DND-41 (cell line): ENCODE results near the gene GPM6B.
A peak's percentile ranks its signal among the peaks of the same experiment; 100 is the strongest.
"Not testable (repeated sequence)": the region's sequence is repeated elsewhere in the genome, so short reads cannot be mapped to it uniquely, and the experiment has no call there.

ENCODE experiments used
- ATAC-seq: fragments of 200-7000 bp; cut with Tn5 transposase; 3 replicates; pipeline ENCODE4 v1.9.1; 2021; ENCODE audit warnings: low read depth; ENCODE audit not compliant: insufficient read depth
- DNase-seq: peaks from one replicate; pipeline ENCODE4 v3.0.0-alpha.2; 2020
- H2AFZ ChIP-seq: 2 replicates; pipeline ENCODE4 v1.6.0; 2012; ENCODE audit warnings: low read depth, low read length
- H3K27ac ChIP-seq: 2 replicates; pipeline ENCODE4 v1.5.1; 2012; ENCODE audit warnings: low read length, inconsistent platforms
- H3K27me3 ChIP-seq: fragments of 200-600 bp; sonication (generic); 2 replicates; pipeline ENCODE4 v1.6.0; 2012; ENCODE audit warnings: low read length, mild to moderate bottlenecking, inconsistent platforms; ENCODE audit not compliant: insufficient read depth, poor library complexity
- H3K36me3 ChIP-seq: 2 replicates; pipeline ENCODE4 v1.5.1; 2012; ENCODE audit warnings: low read length, inconsistent platforms; ENCODE audit not compliant: insufficient read depth
- H3K4me1 ChIP-seq: 2 replicates; pipeline ENCODE4 v1.5.1; 2012; ENCODE audit warnings: mild to moderate bottlenecking, low read length; ENCODE audit not compliant: insufficient read depth
- H3K4me2 ChIP-seq: 2 replicates; pipeline ENCODE4 v1.6.0; 2012; ENCODE audit warnings: mild to moderate bottlenecking, moderate library complexity, low read length, inconsistent platforms; ENCODE audit not compliant: insufficient read depth
- H3K4me3 ChIP-seq, 2 experiments: fragments of 200-600 bp in 1 of 2; shearing (Covaris generic) in 1 of 2; 2 replicates each; pipeline ENCODE4 v1.5.1; 2012 to 2016; ENCODE audit warnings: inconsistent platforms in 2 of 2, low read length in 2 of 2, mild to moderate bottlenecking in 2 of 2, low read depth in 1 of 2, moderate library complexity in 1 of 2
- H3K79me2 ChIP-seq: 2 replicates; pipeline ENCODE4 v1.6.0; 2012; ENCODE audit warnings: low read length, inconsistent platforms; ENCODE audit not compliant: insufficient read depth
- H3K9ac ChIP-seq: 2 replicates; pipeline ENCODE4 v1.6.0; 2012; ENCODE audit warnings: low read depth, mild to moderate bottlenecking, inconsistent platforms, low read length, moderate library complexity
- H3K9me3 ChIP-seq: 2 replicates; pipeline ENCODE4 v1.5.1; 2012; ENCODE audit warnings: low read length, moderate library complexity, mild to moderate bottlenecking, inconsistent platforms; ENCODE audit not compliant: insufficient read depth, severe bottlenecking
- H4K20me1 ChIP-seq: 2 replicates; pipeline ENCODE4 v1.6.0; 2012; ENCODE audit warnings: low read length; ENCODE audit not compliant: insufficient read depth
- EZH2 ChIP-seq: IDR thresholded peaks from 3 replicates; pipeline ENCODE4 v1.6.1; 2012; ENCODE audit warnings: borderline replicate concordance, low read depth, mild to moderate bottlenecking, moderate library complexity, low read length, inconsistent platforms; ENCODE audit not compliant: severe bottlenecking
- TF ChIP-seq, protein P1 (sequence below): IDR thresholded peaks from 2 replicates; pipeline ENCODE4 v1.5.1; 2012; ENCODE audit warnings: borderline replicate concordance, low read length, moderate library complexity, mild to moderate bottlenecking; ENCODE audit not compliant: poor library complexity, severe bottlenecking; ENCODE audit errors: extremely low read depth

GPM6B gene

DNA sequence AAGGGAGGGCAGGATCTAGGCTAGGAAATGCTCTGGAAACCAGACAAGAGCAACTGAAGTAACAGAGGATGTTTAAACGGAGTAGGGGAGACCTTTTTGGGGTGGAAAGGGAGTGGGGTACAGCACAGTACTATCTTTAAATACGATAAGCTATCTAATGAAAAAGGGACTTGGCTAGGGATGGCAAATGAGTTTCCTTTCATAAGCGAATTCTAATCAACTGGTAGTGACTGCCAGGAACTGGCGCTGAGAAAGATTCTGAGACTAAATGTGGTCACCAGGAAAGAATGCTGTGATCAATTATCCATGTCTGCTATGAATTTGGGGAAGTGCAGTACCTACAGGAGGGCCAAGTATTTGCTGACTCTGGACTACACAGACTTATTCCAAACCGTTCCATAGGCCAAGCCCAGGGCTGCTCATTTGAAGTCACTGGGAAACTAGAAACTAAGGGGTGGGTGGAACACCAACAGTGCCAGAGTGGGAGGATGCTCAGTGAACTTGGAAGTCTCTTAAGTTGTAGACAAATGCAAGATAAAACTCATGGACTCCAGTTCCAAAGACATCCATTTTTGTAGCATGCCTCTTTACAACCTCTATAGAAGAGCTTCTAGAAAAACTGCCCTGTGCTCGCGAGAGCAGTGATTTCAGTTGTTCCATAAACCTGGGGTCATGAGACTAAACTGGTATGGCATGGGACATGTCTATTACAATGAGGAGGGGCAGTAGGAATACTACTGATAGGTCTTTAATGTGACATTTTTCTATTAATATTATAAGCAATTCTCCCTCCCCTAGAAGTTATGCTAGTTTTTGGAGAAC, 84.4 kb downstream of the GPM6B start:
- TF ChIP-seq, protein P1, sequence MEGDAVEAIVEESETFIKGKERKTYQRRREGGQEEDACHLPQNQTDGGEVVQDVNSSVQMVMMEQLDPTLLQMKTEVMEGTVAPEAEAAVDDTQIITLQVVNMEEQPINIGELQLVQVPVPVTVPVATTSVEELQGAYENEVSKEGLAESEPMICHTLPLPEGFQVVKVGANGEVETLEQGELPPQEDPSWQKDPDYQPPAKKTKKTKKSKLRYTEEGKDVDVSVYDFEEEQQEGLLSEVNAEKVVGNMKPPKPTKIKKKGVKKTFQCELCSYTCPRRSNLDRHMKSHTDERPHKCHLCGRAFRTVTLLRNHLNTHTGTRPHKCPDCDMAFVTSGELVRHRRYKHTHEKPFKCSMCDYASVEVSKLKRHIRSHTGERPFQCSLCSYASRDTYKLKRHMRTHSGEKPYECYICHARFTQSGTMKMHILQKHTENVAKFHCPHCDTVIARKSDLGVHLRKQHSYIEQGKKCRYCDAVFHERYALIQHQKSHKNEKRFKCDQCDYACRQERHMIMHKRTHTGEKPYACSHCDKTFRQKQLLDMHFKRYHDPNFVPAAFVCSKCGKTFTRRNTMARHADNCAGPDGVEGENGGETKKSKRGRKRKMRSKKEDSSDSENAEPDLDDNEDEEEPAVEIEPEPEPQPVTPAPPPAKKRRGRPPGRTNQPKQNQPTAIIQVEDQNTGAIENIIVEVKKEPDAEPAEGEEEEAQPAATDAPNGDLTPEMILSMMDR: no peak
- TF ChIP-seq EZH2: no peak
- H3K4me2 ChIP-seq: peak overlapping the region; percentile 84
- no peaks in the 10 kb centered on the region for H3K9me3 ChIP-seq
- H3K4me3 ChIP-seq: no peak overlapping the region
- ATAC-seq (no peak), DNase-seq (no peak)
- peaks cover 37% of the 10 kb centered on the region for H3K4me1 ChIP-seq
- no peaks in the 10 kb centered on the region for H4K20me1 ChIP-seq
- peaks cover 51% of the 10 kb centered on the region for H3K79me2 ChIP-seq
- no peak overlapping the region for H2AFZ ChIP-seq
- no peak overlapping the region for H3K27ac ChIP-seq
- no peaks in the 10 kb centered on the region for H3K27me3 ChIP-seq
- H3K36me3 ChIP-seq: peaks cover 10% of the 10 kb centered on the region; the same call in 1 of the 2 replicates
- no peak overlapping the region for H3K9ac ChIP-seq

GRCh38 chrX:13730523-13730922, 86.4 kb downstream of the GPM6B start:
- H2AFZ ChIP-seq, H3K36me3 ChIP-seq, H4K20me1 ChIP-seq, DNase-seq, H3K27ac ChIP-seq, H3K9me3 ChIP-seq, H3K4me3 ChIP-seq, H3K9ac ChIP-seq, ATAC-seq, H3K4me2 ChIP-seq, H3K27me3 ChIP-seq: not testable (repeated sequence)
- Histone ChIP-seq H3K79me2 (peaks cover 50% of the 10 kb centered on the region), H3K4me1 (peaks cover 25% of the 10 kb centered on the region)

- H2AFZ ChIP-seq, H3K4me3 ChIP-seq, H3K36me3 ChIP-seq, H4K20me1 ChIP-seq, H3K9ac ChIP-seq, H3K27ac ChIP-seq, H3K4me1 ChIP-seq, ATAC-seq, H3K27me3 ChIP-seq, H3K4me2 ChIP-seq, H3K9me3 ChIP-seq, DNase-seq: not testable (repeated sequence)
- peaks cover 44% of the 10 kb centered on the region for H3K79me2 ChIP-seq
Observed at GRCh38 chrX:13726583-13726982, 90.3 kb downstream of the GPM6B start.

- not testable (repeated sequence) for H3K27me3 ChIP-seq, H3K4me3 ChIP-seq, H3K9ac ChIP-seq, H3K36me3 ChIP-seq, H2AFZ ChIP-seq, H4K20me1 ChIP-seq, H3K4me2 ChIP-seq, H3K9me3 ChIP-seq, H3K4me1 ChIP-seq, DNase-seq, H3K27ac ChIP-seq, ATAC-seq
- H3K79me2 ChIP-seq: peaks cover 49% of the 10 kb centered on the region
Observed at GRCh38 chrX:13724878-13725277, 92.0 kb downstream of the GPM6B start.

DNA sequence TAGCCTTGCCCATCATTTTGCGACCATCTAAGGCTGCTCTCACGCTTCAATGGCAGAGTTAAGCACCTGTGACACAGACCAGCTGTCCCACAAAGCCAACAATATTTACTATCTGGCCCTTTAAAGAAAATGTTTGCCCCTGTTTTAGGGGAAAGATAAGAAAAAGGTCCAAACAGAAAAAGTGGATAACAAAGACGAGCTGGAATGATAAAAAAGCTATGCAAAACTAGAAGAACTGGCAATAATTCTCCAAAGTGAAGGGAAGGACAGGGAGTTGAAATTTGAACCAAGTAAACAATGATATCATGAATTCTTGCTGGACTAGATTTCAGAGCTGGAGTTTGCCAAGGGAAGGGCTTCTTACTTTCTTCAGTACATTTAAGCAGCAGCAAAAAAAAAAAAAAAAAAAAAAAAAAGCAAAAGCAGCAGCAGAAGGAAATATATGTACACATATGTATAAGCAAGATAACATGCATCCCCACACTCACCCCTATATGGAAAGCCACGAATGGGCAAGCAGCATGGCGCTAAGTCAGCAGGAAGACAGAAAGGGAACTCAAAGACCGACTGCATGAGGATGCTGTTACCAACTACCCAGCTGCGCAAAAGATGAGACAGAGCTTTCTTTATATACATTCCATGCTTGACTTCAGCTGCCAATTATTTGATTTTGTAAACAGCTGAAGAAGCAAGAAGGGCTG, 94.9 kb downstream of the GPM6B start:
- no peak for ATAC-seq
- Histone ChIP-seq H3K9ac (no peak overlapping the region), H3K9me3 (no peaks in the 10 kb centered on the region), H3K79me2 (peaks cover 51% of the 10 kb centered on the region), H4K20me1 (no peaks in the 10 kb centered on the region; the same call in 1 of the 2 replicates), H3K27me3 (no peaks in the 10 kb centered on the region), H3K4me3 (no peak overlapping the region), H2AFZ (no peak overlapping the region), H3K36me3 (peaks cover 30% of the 10 kb centered on the region), H3K27ac (no peak overlapping the region), H3K4me2 (no peak overlapping the region), H3K4me1 (no peaks in the 10 kb centered on the region)
- TF ChIP-seq EZH2: no peak
- TF ChIP-seq, protein P1: no peak
- DNase-seq: no peak
